HG03025 (cell line): ENCODE results near the gene PMEPA1.

Source experiments
- ATAC-seq: cut with Tn5 transposase; IDR thresholded peaks from one replicate; pipeline ENCODE4 v1.9.1; 2021; ENCODE audit warnings: mild to moderate bottlenecking, moderate library complexity; ENCODE audit not compliant: unreplicated experiment, low FRiP score

PMEPA1 gene

GRCh38 chr20:57616143-57616951 lies 93.5 kb downstream of the PMEPA1 start:
- ATAC-seq: no peak

GRCh38 chr20:57615445-57615811 lies 94.4 kb downstream of the PMEPA1 start:
- no peak for ATAC-seq

GRCh38 chr20:57614490-57615444 lies 95.0 kb downstream of the PMEPA1 start:
- no peak for ATAC-seq

GRCh38 chr20:57613481-57613921 lies 96.3 kb downstream of the PMEPA1 start:
- no peak for ATAC-seq

GRCh38 chr20:57612916-57613315 lies 96.9 kb downstream of the PMEPA1 start:
- no peak for ATAC-seq

- no peak for ATAC-seq
Measured at GRCh38 chr20:57612436-57612835, 97.4 kb downstream of the PMEPA1 start.

- no peak for ATAC-seq
Measured at GRCh38 chr20:57611586-57612311, 98.1 kb downstream of the PMEPA1 start.

GRCh38 chr20:57610261-57610952 lies 99.4 kb downstream of the PMEPA1 start:
- no peak for ATAC-seq

- ATAC-seq: no peak
Measured at GRCh38 chr20:57609842-57610167, 100.0 kb downstream of the PMEPA1 start.

GRCh38 chr20:57609086-57609841 lies 100.6 kb downstream of the PMEPA1 start:
- ATAC-seq: no peak

GRCh38 chr20:57608516-57608915 lies 101.3 kb downstream of the PMEPA1 start:
- no peak for ATAC-seq

GRCh38 chr20:57605878-57606277 lies 103.9 kb downstream of the PMEPA1 start:
- ATAC-seq: no peak

- no peak for ATAC-seq
Measured at GRCh38 chr20:57605045-57605444, 104.8 kb downstream of the PMEPA1 start.

GRCh38 chr20:57603120-57603519 lies 106.7 kb downstream of the PMEPA1 start:
- ATAC-seq: no peak

GRCh38 chr20:57601737-57602136 lies 108.1 kb downstream of the PMEPA1 start:
- no peak for ATAC-seq

- no peak for ATAC-seq
Measured at GRCh38 chr20:57601211-57601570, 108.6 kb downstream of the PMEPA1 start.

GRCh38 chr20:57600320-57601210 lies 109.2 kb downstream of the PMEPA1 start:
- no peak for ATAC-seq

- ATAC-seq: no peak
Measured at GRCh38 chr20:57598491-57598890, 111.3 kb downstream of the PMEPA1 start.
